ENCODE data around the gene CD40. TPM values are rescaled to one million over a fixed set of nuclear protein-coding genes. Genes with fewer than 3 reads are reported as not detected.

CD40 gene
- total and polyA plus RNA-seq, 2 of the 8 experiments (the other 6 are each of a cell fraction or from before 2014, with no cell fraction given): 14.5 to 18.8 TPM

DNA sequence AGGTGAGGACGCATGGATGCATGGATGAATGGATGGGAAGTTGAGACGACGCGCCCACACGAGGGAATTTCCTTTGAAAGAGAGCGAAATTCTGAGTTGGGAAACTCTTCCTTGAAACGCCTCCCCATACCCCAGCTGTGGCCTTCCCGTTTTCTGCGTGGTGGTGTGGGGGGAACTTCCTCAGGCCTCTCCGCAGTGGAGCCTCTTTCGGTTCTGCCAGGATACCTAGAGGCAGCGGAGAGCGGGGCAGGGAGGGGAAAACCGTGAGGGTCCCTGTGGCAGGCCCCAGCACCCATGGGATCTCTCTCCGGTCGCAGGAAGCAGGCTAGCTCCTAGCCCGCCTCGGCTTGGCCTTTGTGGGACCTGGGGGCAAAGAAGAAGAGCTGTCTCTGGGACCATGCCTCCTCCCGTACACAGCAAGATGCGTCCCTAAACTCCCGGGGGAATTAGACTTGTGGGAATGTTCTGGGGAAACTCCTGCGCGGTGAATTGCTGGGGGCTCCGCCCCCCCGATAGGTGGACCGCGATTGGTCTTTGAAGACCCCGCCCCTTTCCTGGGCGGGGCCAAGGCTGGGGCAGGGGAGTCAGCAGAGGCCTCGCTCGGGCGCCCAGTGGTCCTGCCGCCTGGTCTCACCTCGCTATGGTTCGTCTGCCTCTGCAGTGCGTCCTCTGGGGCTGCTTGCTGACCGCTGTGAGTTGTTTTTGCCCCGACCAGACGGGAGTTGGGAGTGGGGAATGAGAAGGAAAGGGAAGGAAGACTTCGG is at the start of gene CD40 (continued):
- TF ChIP-seq, protein P1, sequence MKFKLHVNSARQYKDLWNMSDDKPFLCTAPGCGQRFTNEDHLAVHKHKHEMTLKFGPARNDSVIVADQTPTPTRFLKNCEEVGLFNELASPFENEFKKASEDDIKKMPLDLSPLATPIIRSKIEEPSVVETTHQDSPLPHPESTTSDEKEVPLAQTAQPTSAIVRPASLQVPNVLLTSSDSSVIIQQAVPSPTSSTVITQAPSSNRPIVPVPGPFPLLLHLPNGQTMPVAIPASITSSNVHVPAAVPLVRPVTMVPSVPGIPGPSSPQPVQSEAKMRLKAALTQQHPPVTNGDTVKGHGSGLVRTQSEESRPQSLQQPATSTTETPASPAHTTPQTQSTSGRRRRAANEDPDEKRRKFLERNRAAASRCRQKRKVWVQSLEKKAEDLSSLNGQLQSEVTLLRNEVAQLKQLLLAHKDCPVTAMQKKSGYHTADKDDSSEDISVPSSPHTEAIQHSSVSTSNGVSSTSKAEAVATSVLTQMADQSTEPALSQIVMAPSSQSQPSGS (IDR thresholded peaks at IDR 0.05; ENCODE audit: low read length): no peak
- TF ChIP-seq CHD1 (IDR thresholded peaks at IDR 0.05; ENCODE audit: low read depth, low read length) (no peak), ZNF274 (IDR thresholded peaks at IDR 0.05; ENCODE audit: borderline replicate concordance, extremely low read depth, low read length) (no peak), POU5F1 (IDR thresholded peaks at IDR 0.05; ENCODE audit: low read depth, low read length) (no peak), NANOG (IDR thresholded peaks at IDR 0.05; ENCODE audit: insufficient read depth, low read depth, low read length, poor library complexity, severe bottlenecking) (no peak), RFX5 (IDR thresholded peaks at IDR 0.05; ENCODE audit: borderline replicate concordance, low read depth, low read length) (no peak), KDM5A (IDR thresholded peaks at IDR 0.05; ENCODE audit: low read length) (no peak), RNF2 (IDR thresholded peaks at IDR 0.05; ENCODE audit: borderline replicate concordance, low read depth, low read length, missing control alignments, poor library complexity, severe bottlenecking) (no peak), YY1 (IDR thresholded peaks at IDR 0.05; ENCODE audit: low read depth, low read length) (no peak), RBBP5 (IDR thresholded peaks at IDR 0.05; ENCODE audit: borderline replicate concordance, low read depth, low read length) (no peak), HDAC6 (IDR thresholded peaks at IDR 0.05; ENCODE audit: low read depth, low read length) (no peak), EZH2 (IDR thresholded peaks at IDR 0.05; ENCODE audit: low read depth, low read length, severe bottlenecking) (no peak), NRF1 (IDR thresholded peaks at IDR 0.05; ENCODE audit: low read depth, low read length) (no peak), TBP (IDR thresholded peaks at IDR 0.05; ENCODE audit: low read depth, low read length) (peak; percentile 74), CBX8 (IDR thresholded peaks at IDR 0.05; ENCODE audit: borderline replicate concordance, low read depth, low read length) (no peak), SP2 (IDR thresholded peaks at IDR 0.05; ENCODE audit: low read length) (no peak), SIN3A (conservative IDR thresholded peaks at IDR 0.05 in 1 of 2, IDR thresholded peaks at IDR 0.05 in 1 of 2; ENCODE audit: low read depth in 1 of 2, low read length in 2 of 2) (no peak; a peak in 1 of 4 replicates), JUN (IDR thresholded peaks at IDR 0.05; ENCODE audit: low read depth, low read length) (no peak), KDM1A (IDR thresholded peaks at IDR 0.05; ENCODE audit: borderline replicate concordance, low read length) (no peak), RAD21 (IDR thresholded peaks at IDR 0.05 in 1 of 2, conservative IDR thresholded peaks at IDR 0.05 in 1 of 2; ENCODE audit: low read depth in 2 of 2, low read length in 2 of 2) (no peak), SP1 (IDR thresholded peaks at IDR 0.05; ENCODE audit: low read depth, low read length) (peak; percentile 76), TAF1 (IDR thresholded peaks at IDR 0.05; ENCODE audit: low read depth, low read length) (peak; percentile 89)

Data from H1 (cell line).